ENCODE data around the gene C1orf52.

- TF ChIP-seq CTCF (conservative IDR thresholded peaks at IDR 0.05; ENCODE audit: low read depth, low read length) (no peak), EZH2 (IDR thresholded peaks at IDR 0.05; ENCODE audit: borderline replicate concordance, low read depth, low read length, poor library complexity, severe bottlenecking) (no peak)
These were observed 38.6 kb upstream of the C1orf52 start for GRCh38 chr1:85297855-85298629.
